SU-DHL-6 (cell line): ENCODE results near the gene BANP.

ENCODE experiments used
- CTCF ChIP-seq: fragments of 200-600 bp; sonication (generic); IDR thresholded peaks from one replicate; pipeline ENCODE4 v1.5.1; 2017; ENCODE audit warnings: antibody characterized with exemption, mild to moderate bottlenecking, low read length, moderate library complexity; ENCODE audit not compliant: insufficient read depth, poor library complexity, severe bottlenecking
- EZH2phosphoT487 ChIP-seq: fragments of 200-600 bp; sonication (generic), shearing (Covaris generic); conservative IDR thresholded peaks from 2 replicates; pipeline ENCODE4 v1.6.1; 2018; ENCODE audit warnings: mild to moderate bottlenecking, antibody characterized with exemption, low read length, moderate library complexity, mixed read lengths

- TF ChIP-seq EZH2phosphoT487 (no peak), CTCF (no peak)
Measured at GRCh38 chr16:88049561-88050545, 98.6 kb downstream of the BANP start.
